Liver (tissue), 9 donors: ENCODE data around the gene ZNF548. TPM values are rescaled to one million over a fixed set of nuclear protein-coding genes. Genes with fewer than 3 reads are reported as not detected.
A peak's percentile ranks its signal among the peaks of the same experiment; 100 is the strongest.

Experiments
- DNase-seq: peaks from one replicate; pipeline ENCODE4 v3.0.0-alpha.2; 2017; ENCODE audit warnings: low spot score
- H3K27ac ChIP-seq, 2 donors: one replicate each; pipeline ENCODE4 v1.7.0; 2013; ENCODE audit warnings: inconsistent platforms in 2 of 2, low read length in 2 of 2, control low read depth in 1 of 2, low read depth in 1 of 2, mild to moderate bottlenecking in 1 of 2
- H3K27me3 ChIP-seq, 4 donors: one replicate each; pipeline versions ENCODE4 v1.6.1 to v1.7.0; 2013; ENCODE audit warnings: low read length in 3 of 4, inconsistent platforms in 1 of 4, mild to moderate bottlenecking in 1 of 4, moderate library complexity in 1 of 4; ENCODE audit not compliant: control insufficient read depth in 4 of 4, insufficient read depth in 4 of 4
- H3K36me3 ChIP-seq, 4 donors: one replicate each; pipeline versions ENCODE4 v1.6.1 to v1.7.0; 2013; ENCODE audit warnings: low read length in 3 of 4, mild to moderate bottlenecking in 3 of 4, low read depth in 1 of 4, moderate library complexity in 1 of 4; ENCODE audit not compliant: control insufficient read depth in 4 of 4, insufficient read depth in 3 of 4
- H3K4me1 ChIP-seq, 4 donors: one replicate each; pipeline versions ENCODE4 v1.6.1 to v1.7.0; 2013; ENCODE audit warnings: low read length in 3 of 4, mild to moderate bottlenecking in 3 of 4, moderate library complexity in 1 of 4; ENCODE audit not compliant: control insufficient read depth in 4 of 4, insufficient read depth in 4 of 4
- H3K4me3 ChIP-seq, 3 donors: one replicate each; pipeline versions ENCODE4 v1.6.1 to v1.7.0; 2013; ENCODE audit warnings: low read length in 3 of 3, control low read depth in 1 of 3, low read depth in 1 of 3, mild to moderate bottlenecking in 1 of 3
- H3K9ac ChIP-seq, 2 donors: one replicate each; pipeline ENCODE4 v1.7.0; 2013; ENCODE audit warnings: low read length in 2 of 2, mild to moderate bottlenecking in 2 of 2, moderate library complexity in 2 of 2, control low read depth in 1 of 2, low read depth in 1 of 2
- H3K9me3 ChIP-seq, 4 donors: one replicate each; pipeline versions ENCODE4 v1.6.1 to v1.7.0; 2013; ENCODE audit warnings: low read length in 3 of 4; ENCODE audit not compliant: control insufficient read depth in 4 of 4
- EGR1 ChIP-seq, 2 donors: IDR thresholded peaks; 2 replicates each; pipeline ENCODE4 v1.6.1; 2016 to 2018; ENCODE audit warnings: antibody characterized with exemption in 2 of 2, low read depth in 2 of 2
- FOXA1 ChIP-seq: IDR thresholded peaks from 2 replicates; pipeline ENCODE4 v1.6.1; 2016; ENCODE audit warnings: antibody characterized with exemption
- FOXA2 ChIP-seq: IDR thresholded peaks from 2 replicates; pipeline ENCODE4 v1.6.1; 2016; ENCODE audit warnings: antibody characterized with exemption
- GABPA ChIP-seq, 2 donors: IDR thresholded peaks in 1 of 2; conservative IDR thresholded peaks in 1 of 2; 2 replicates each; pipeline ENCODE4 v1.6.1; 2016; ENCODE audit warnings: antibody characterized with exemption in 2 of 2, mild to moderate bottlenecking in 1 of 2, moderate library complexity in 1 of 2
- HNF4A ChIP-seq, 2 donors: conservative IDR thresholded peaks; 2 replicates each; pipeline ENCODE4 v1.6.1; 2016; ENCODE audit warnings: antibody characterized with exemption in 2 of 2, mild to moderate bottlenecking in 2 of 2
- HNF4G ChIP-seq: IDR thresholded peaks from 2 replicates; pipeline ENCODE4 v1.6.1; 2016; ENCODE audit warnings: antibody characterized with exemption
- JUND ChIP-seq, 2 donors: IDR thresholded peaks; 2 replicates each; pipeline ENCODE4 v1.6.1; 2016; ENCODE audit warnings: antibody characterized with exemption in 2 of 2
- NR2F2 ChIP-seq: IDR thresholded peaks from 2 replicates; pipeline ENCODE4 v1.6.1; 2016; ENCODE audit warnings: antibody characterized with exemption
- RAD21 ChIP-seq, 2 donors: IDR thresholded peaks; 2 replicates each; pipeline ENCODE4 v1.6.1; 2016; ENCODE audit warnings: antibody characterized with exemption in 2 of 2, mild to moderate bottlenecking in 2 of 2
- RXRA ChIP-seq, 2 donors: IDR thresholded peaks; 2 replicates each; pipeline ENCODE4 v1.6.1; 2017 to 2018; ENCODE audit warnings: antibody characterized with exemption in 2 of 2, mild to moderate bottlenecking in 1 of 2
- SP1 ChIP-seq: IDR thresholded peaks from 2 replicates; pipeline ENCODE4 v1.6.1; 2018; ENCODE audit warnings: antibody characterized with exemption, mild to moderate bottlenecking
- TAF1 ChIP-seq: conservative IDR thresholded peaks from 2 replicates; pipeline ENCODE4 v1.6.1; 2016; ENCODE audit warnings: antibody characterized with exemption, mild to moderate bottlenecking
- YY1 ChIP-seq: IDR thresholded peaks from 2 replicates; pipeline ENCODE4 v1.6.1; 2016; ENCODE audit warnings: antibody characterized with exemption, mild to moderate bottlenecking
- WGBS: extraction: QIAGEN DNeasy Blood & Tissue Kit; methylation state at CpG from one replicate; pipeline ENCODE4 v1.1.7; 2013; 5-methylcytosine and 5-hydroxymethylcytosine counted together
- polyA plus RNA-seq, 2 donors: library from polyadenylated mRNA; stranded (reverse) in 1 of 2; unstranded in 1 of 2; fragments of 200-250 nt in 1 of 2; fragments of >200 nt in 1 of 2; fragmentation: Nextera tagmentation in 1 of 2; extraction: Ambion mirVana in 1 of 2; gene quantifications; one replicate each; pipeline versions ENCODE4 v1.2.1 to v1.2.3, GENCODE V29; 2013 to 2015
- total RNA-seq, 2 donors: library from RNA; depleted of rRNA; stranded (reverse); fragments of >200 nt; gene quantifications; one replicate each; pipeline ENCODE4 v1.2.3, GENCODE V29; 2014
- TF ChIP-seq, protein P1 (sequence below): IDR thresholded peaks from 2 replicates; pipeline ENCODE4 v1.6.1; 2016; ENCODE audit warnings: antibody characterized with exemption
- TF ChIP-seq, protein P2 (sequence below): IDR thresholded peaks from 2 replicates; pipeline ENCODE4 v1.6.1; 2016; ENCODE audit warnings: antibody characterized with exemption, mild to moderate bottlenecking
- TF ChIP-seq, protein P3 (sequence below): IDR thresholded peaks from 2 replicates; pipeline ENCODE4 v1.6.1; 2016; ENCODE audit warnings: antibody characterized with exemption
- TF ChIP-seq, protein P4 (sequence below): IDR thresholded peaks from 2 replicates; pipeline ENCODE4 v1.6.1; 2016; ENCODE audit warnings: antibody characterized with exemption
- TF ChIP-seq, protein P5 (sequence below): fragments of 150-350 bp; IDR thresholded peaks from 2 replicates; pipeline ENCODE4 v1.5.1; 2017; ENCODE audit warnings: improper control_type of control experiment, low read depth, low read length; ENCODE audit not compliant: missing input control
- donor health status: healthy.
- donor health status: healthy.
- donor health status: healthy.
- donor health status: healthy.
- donor health status: healthy.

The ZNF548 gene
- total and polyA plus RNA-seq, 4 donors: 1.8 to 13.9 (median 5.3) TPM

DNA sequence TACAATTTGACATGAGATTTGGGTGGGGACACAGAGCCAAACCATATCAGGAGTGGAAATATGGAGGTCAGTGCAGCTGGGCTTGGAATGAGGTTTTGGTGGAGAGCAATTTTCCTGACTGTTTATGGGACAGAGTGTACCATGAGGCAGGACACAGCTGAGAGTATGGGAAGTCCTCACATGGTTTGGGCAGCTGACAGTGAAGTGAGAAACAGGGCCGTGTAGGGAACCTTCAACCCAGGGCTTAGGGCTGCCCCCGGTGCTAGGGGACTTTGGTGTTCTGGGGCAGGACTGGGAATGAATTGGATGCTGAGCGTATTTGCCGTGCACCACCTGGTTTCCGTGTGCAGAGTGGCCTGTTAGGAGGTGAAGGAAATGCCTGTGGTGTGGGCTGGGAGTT, 6.1 kb downstream of the ZNF548 start:
- no peak for DNase-seq
- H3K36me3 ChIP-seq: peaks cover 15 to 61% (median 52%) of the 10 kb centered on the region in 4 donors
- H3K9ac ChIP-seq: no peak overlapping the region
- no peak overlapping the region for H3K27ac ChIP-seq
- peak overlapping the region in 2 of 3 donors; percentile 35 to 73 for H3K4me3 ChIP-seq
- H3K9me3 ChIP-seq: peaks cover 8 to 58% (median 56%) of the 10 kb centered on the region in 4 donors
- no peak for TF ChIP-seq RXRA (IDR thresholded peaks at IDR 0.05)
- TF ChIP-seq, protein P1, sequence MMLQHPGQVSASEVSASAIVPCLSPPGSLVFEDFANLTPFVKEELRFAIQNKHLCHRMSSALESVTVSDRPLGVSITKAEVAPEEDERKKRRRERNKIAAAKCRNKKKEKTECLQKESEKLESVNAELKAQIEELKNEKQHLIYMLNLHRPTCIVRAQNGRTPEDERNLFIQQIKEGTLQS: no peak
- TF ChIP-seq JUND (IDR thresholded peaks at IDR 0.05): no peak
- TF ChIP-seq EGR1 (IDR thresholded peaks at IDR 0.05; ENCODE audit: low read depth in 2 of 2): no peak
- no peak for TF ChIP-seq YY1
- TF ChIP-seq HNF4G: no peak
- WGBS: 93% methylated on average over 5 of the region's 5 CpGs
- no peaks in the 10 kb centered on the region for H3K27me3 ChIP-seq
- peaks cover 2 to 11% (median 6%) of the 10 kb centered on the region in 4 donors for H3K4me1 ChIP-seq

DNA sequence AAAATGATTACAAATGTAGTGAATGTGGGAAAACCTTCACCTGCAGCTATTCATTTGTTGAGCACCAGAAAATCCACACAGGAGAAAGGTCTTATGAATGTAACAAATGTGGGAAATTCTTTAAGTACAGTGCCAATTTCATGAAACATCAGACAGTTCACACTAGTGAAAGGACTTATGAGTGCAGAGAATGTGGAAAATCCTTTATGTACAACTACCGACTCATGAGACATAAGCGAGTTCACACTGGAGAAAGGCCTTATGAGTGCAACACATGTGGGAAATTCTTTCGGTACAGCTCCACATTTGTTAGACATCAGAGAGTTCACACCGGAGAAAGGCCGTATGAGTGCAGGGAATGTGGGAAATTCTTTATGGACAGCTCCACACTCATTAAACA, 9.2 kb downstream of the ZNF548 start:
- TF ChIP-seq, protein P2, sequence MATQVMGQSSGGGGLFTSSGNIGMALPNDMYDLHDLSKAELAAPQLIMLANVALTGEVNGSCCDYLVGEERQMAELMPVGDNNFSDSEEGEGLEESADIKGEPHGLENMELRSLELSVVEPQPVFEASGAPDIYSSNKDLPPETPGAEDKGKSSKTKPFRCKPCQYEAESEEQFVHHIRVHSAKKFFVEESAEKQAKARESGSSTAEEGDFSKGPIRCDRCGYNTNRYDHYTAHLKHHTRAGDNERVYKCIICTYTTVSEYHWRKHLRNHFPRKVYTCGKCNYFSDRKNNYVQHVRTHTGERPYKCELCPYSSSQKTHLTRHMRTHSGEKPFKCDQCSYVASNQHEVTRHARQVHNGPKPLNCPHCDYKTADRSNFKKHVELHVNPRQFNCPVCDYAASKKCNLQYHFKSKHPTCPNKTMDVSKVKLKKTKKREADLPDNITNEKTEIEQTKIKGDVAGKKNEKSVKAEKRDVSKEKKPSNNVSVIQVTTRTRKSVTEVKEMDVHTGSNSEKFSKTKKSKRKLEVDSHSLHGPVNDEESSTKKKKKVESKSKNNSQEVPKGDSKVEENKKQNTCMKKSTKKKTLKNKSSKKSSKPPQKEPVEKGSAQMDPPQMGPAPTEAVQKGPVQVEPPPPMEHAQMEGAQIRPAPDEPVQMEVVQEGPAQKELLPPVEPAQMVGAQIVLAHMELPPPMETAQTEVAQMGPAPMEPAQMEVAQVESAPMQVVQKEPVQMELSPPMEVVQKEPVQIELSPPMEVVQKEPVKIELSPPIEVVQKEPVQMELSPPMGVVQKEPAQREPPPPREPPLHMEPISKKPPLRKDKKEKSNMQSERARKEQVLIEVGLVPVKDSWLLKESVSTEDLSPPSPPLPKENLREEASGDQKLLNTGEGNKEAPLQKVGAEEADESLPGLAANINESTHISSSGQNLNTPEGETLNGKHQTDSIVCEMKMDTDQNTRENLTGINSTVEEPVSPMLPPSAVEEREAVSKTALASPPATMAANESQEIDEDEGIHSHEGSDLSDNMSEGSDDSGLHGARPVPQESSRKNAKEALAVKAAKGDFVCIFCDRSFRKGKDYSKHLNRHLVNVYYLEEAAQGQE: no peak
- TF ChIP-seq YY1 (no peak), FOXA2 (no peak), RAD21 (IDR thresholded peaks at IDR 0.05) (no peak), GABPA (IDR thresholded peaks at IDR 0.05 in 1 of 2, conservative IDR thresholded peaks at IDR 0.05 in 1 of 2) (no peak), EGR1 (IDR thresholded peaks at IDR 0.05; ENCODE audit: low read depth in 2 of 2) (no peak), HNF4A (conservative IDR thresholded peaks at IDR 0.05) (no peak), HNF4G (no peak), NR2F2 (no peak), FOXA1 (no peak), SP1 (no peak), RXRA (IDR thresholded peaks at IDR 0.05) (no peak), TAF1 (no peak), JUND (IDR thresholded peaks at IDR 0.05) (no peak)
- TF ChIP-seq, protein P1: no peak
- TF ChIP-seq, protein P3, sequence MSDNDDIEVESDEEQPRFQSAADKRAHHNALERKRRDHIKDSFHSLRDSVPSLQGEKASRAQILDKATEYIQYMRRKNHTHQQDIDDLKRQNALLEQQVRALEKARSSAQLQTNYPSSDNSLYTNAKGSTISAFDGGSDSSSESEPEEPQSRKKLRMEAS: no peak
- TF ChIP-seq, protein P4, sequence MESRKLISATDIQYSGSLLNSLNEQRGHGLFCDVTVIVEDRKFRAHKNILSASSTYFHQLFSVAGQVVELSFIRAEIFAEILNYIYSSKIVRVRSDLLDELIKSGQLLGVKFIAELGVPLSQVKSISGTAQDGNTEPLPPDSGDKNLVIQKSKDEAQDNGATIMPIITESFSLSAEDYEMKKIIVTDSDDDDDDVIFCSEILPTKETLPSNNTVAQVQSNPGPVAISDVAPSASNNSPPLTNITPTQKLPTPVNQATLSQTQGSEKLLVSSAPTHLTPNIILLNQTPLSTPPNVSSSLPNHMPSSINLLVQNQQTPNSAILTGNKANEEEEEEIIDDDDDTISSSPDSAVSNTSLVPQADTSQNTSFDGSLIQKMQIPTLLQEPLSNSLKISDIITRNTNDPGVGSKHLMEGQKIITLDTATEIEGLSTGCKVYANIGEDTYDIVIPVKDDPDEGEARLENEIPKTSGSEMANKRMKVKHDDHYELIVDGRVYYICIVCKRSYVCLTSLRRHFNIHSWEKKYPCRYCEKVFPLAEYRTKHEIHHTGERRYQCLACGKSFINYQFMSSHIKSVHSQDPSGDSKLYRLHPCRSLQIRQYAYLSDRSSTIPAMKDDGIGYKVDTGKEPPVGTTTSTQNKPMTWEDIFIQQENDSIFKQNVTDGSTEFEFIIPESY: no peak
- TF ChIP-seq, protein P5, sequence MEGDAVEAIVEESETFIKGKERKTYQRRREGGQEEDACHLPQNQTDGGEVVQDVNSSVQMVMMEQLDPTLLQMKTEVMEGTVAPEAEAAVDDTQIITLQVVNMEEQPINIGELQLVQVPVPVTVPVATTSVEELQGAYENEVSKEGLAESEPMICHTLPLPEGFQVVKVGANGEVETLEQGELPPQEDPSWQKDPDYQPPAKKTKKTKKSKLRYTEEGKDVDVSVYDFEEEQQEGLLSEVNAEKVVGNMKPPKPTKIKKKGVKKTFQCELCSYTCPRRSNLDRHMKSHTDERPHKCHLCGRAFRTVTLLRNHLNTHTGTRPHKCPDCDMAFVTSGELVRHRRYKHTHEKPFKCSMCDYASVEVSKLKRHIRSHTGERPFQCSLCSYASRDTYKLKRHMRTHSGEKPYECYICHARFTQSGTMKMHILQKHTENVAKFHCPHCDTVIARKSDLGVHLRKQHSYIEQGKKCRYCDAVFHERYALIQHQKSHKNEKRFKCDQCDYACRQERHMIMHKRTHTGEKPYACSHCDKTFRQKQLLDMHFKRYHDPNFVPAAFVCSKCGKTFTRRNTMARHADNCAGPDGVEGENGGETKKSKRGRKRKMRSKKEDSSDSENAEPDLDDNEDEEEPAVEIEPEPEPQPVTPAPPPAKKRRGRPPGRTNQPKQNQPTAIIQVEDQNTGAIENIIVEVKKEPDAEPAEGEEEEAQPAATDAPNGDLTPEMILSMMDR: no peak
- Histone ChIP-seq H3K27ac (no peak overlapping the region), H3K36me3 (peaks cover 13 to 52% (median 48%) of the 10 kb centered on the region in 4 donors), H3K27me3 (no peaks in the 10 kb centered on the region), H3K9ac (no peak overlapping the region), H3K4me1 (peaks cover 0 to 2% (median 0%) of the 10 kb centered on the region in 4 donors), H3K9me3 (peaks cover 12 to 67% (median 58%) of the 10 kb centered on the region in 4 donors), H3K4me3 (peak overlapping the region in 2 of 3 donors; percentile 27 to 59)
- WGBS: 98% methylated on average over 5 of the region's 5 CpGs
- DNase-seq: no peak
